ENCODE data around the gene SLC38A10. TPM values are rescaled to one million over a fixed set of nuclear protein-coding genes. Genes with fewer than 3 reads are reported as not detected.

Gene SLC38A10
- total RNA-seq, 1 donor from 2014 or later: 116 TPM

DNA sequence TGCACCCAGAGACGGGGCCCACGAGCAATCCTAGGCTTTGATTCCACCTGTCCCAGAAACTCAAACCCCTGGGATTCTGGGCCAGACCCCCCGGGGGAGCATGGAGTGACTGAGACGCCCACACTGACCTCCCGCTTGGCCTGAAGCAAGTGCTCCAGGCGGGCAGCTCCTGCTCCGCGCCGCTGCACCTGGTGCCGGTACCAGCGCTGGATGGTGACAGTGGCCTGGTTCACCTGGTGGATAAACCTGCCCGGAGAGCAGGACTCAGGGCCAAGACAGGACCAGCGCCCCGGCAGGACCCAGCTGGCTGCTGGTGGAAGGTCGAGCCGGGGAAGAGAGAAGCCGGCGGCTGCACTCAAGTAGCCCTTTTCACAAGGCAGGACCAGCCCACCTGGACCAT, 94.9 kb downstream of the SLC38A10 start:
- TF ChIP-seq CTCF (IDR thresholded peaks at IDR 0.05): no peak
- Mint-ChIP-seq H3K27me3 (ENCODE audit: low read depth) (no peaks in the 10 kb centered on the region), H3K36me3 (ENCODE audit: low read depth) (peaks cover 2% of the 10 kb centered on the region), H3K4me3 (ENCODE audit: unreplicated experiment) (no peak overlapping the region), H3K27ac (ENCODE audit: unreplicated experiment) (no peak overlapping the region), H3K9me3 (ENCODE audit: low read depth) (no peaks in the 10 kb centered on the region), H3K4me1 (ENCODE audit: low read depth) (no peaks in the 10 kb centered on the region)
- peak; percentile 83 for DNase-seq (ENCODE audit: low spot score)

GRCh38 chr17:81199482-81199830, 95.7 kb downstream of the SLC38A10 start:
- Mint-ChIP-seq H3K27ac (ENCODE audit: unreplicated experiment) (no peak overlapping the region), H3K4me1 (ENCODE audit: low read depth) (no peaks in the 10 kb centered on the region), H3K9me3 (ENCODE audit: low read depth) (no peaks in the 10 kb centered on the region), H3K27me3 (ENCODE audit: low read depth) (no peaks in the 10 kb centered on the region), H3K36me3 (ENCODE audit: low read depth) (peaks cover 2% of the 10 kb centered on the region), H3K4me3 (ENCODE audit: unreplicated experiment) (no peak overlapping the region)
- no peak for DNase-seq (ENCODE audit: low spot score)
- no peak for TF ChIP-seq CTCF (IDR thresholded peaks at IDR 0.05)

- no peak for TF ChIP-seq CTCF (IDR thresholded peaks at IDR 0.05)
- no peaks in the 10 kb centered on the region for H3K27me3 Mint-ChIP-seq (ENCODE audit: low read depth)
- no peak overlapping the region for H3K4me3 Mint-ChIP-seq (ENCODE audit: unreplicated experiment)
- H3K36me3 Mint-ChIP-seq (ENCODE audit: low read depth): peaks cover 2% of the 10 kb centered on the region
- no peak for DNase-seq (ENCODE audit: low spot score)
- no peaks in the 10 kb centered on the region for H3K9me3 Mint-ChIP-seq (ENCODE audit: low read depth)
- no peak overlapping the region for H3K27ac Mint-ChIP-seq (ENCODE audit: unreplicated experiment)
- no peaks in the 10 kb centered on the region for H3K4me1 Mint-ChIP-seq (ENCODE audit: low read depth)
These were observed 96.2 kb downstream of the SLC38A10 start for GRCh38 chr17:81198826-81199481.

DNA sequence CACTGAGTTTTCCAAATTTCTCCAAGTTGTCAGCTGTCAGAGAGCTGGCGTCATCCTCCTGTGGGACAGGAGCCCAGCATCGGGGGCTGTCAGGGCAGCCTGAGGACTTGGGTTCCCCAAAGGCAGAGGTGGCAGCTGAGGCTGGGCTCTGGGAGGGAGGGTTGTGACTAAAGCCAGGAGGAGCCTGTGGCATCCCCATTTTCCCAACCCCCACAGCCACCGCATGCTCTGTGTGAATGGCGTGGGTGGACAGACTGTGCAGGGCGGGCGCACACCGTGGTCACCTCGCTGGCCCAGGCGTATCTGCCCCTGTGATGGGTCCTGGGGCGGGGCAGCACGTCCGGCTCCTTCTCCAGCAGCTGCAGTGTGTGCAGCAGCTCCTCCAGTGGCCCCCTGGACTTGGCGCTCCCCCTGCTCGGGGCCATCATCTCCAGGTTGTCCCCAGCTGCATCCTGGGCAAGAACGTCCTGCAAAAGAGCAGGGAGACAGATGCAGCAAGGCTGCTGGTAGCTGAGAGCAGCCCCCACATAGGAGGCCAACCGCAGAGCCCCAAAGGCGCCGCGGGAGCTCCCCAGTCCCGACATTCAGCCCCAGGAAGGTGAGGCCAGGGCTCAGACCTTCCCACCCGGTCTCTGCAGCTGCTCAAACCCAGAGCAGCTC, 97.1 kb downstream of the SLC38A10 start:
- Mint-ChIP-seq H3K4me1 (ENCODE audit: low read depth) (no peaks in the 10 kb centered on the region), H3K27me3 (ENCODE audit: low read depth) (no peaks in the 10 kb centered on the region), H3K4me3 (ENCODE audit: unreplicated experiment) (no peak overlapping the region), H3K9me3 (ENCODE audit: low read depth) (no peaks in the 10 kb centered on the region), H3K36me3 (ENCODE audit: low read depth) (peaks cover 2% of the 10 kb centered on the region), H3K27ac (ENCODE audit: unreplicated experiment) (no peak overlapping the region)
- TF ChIP-seq CTCF (IDR thresholded peaks at IDR 0.05): no peak
- no peak for DNase-seq (ENCODE audit: low spot score)

GRCh38 chr17:81197409-81197795, 97.7 kb downstream of the SLC38A10 start:
- Mint-ChIP-seq H3K27me3 (ENCODE audit: low read depth) (no peaks in the 10 kb centered on the region), H3K4me1 (ENCODE audit: low read depth) (no peaks in the 10 kb centered on the region), H3K9me3 (ENCODE audit: low read depth) (no peaks in the 10 kb centered on the region), H3K4me3 (ENCODE audit: unreplicated experiment) (no peak overlapping the region), H3K27ac (ENCODE audit: unreplicated experiment) (no peak overlapping the region), H3K36me3 (ENCODE audit: low read depth) (peaks cover 2% of the 10 kb centered on the region)
- TF ChIP-seq CTCF (IDR thresholded peaks at IDR 0.05): no peak
- peak; percentile 88 for DNase-seq (ENCODE audit: low spot score)
